Ascending aorta (tissue), 2 donors: ENCODE results near the gene ELMO1. TPM values are rescaled to one million over a fixed set of nuclear protein-coding genes. Genes with fewer than 3 reads are reported as not detected.

Source experiments
- DNase-seq, 2 donors: peaks; one replicate each; pipeline ENCODE4 v3.0.0-alpha.2; 2019; ENCODE audit warnings: low spot score in 2 of 2
- H3K27ac ChIP-seq, 2 donors: fragments of 200-600 bp; sonication (generic); one replicate each; pipeline ENCODE4 v1.5.1; 2016 to 2017; ENCODE audit warnings: mild to moderate bottlenecking in 1 of 2
- H3K27me3 ChIP-seq: fragments of 200-600 bp; sonication (generic); one replicate; pipeline ENCODE4 v1.5.1; 2017
- H3K36me3 ChIP-seq, 2 donors: fragments of 200-600 bp; sonication (generic); one replicate each; pipeline ENCODE4 v1.5.1; 2016
- H3K4me1 ChIP-seq, 2 donors: fragments of 200-600 bp; sonication (generic); one replicate each; pipeline ENCODE4 v1.5.1; 2016 to 2017; ENCODE audit warnings: mild to moderate bottlenecking in 1 of 2
- H3K4me3 ChIP-seq, 2 donors: fragments of 200-600 bp; sonication (generic); one replicate each; pipeline ENCODE4 v1.5.1; 2016 to 2017; ENCODE audit warnings: mild to moderate bottlenecking in 1 of 2
- H3K9me3 ChIP-seq, 2 donors: fragments of 200-600 bp; sonication (generic); one replicate each; pipeline ENCODE4 v1.5.1; 2016
- CTCF ChIP-seq, 3 experiments: fragments of 200-600 bp in 2 of 3; fragments of 450-650 bp in 1 of 3; sonication (generic) in 2 of 3; IDR thresholded peaks; one replicate each; pipeline ENCODE4 v1.5.1; 2016 to 2019; ENCODE audit warnings: antibody characterized with exemption in 3 of 3, mild to moderate bottlenecking in 1 of 3, moderate library complexity in 1 of 3
- intact Hi-C: fragments of 100-400 bp; cut with DNase I; formaldehyde crosslinking; loops from one replicate; pipeline ENCODE4 v1.15.1; 2023
- total RNA-seq: library from RNA; depleted of rRNA; stranded (reverse); fragments of >200 nt; gene quantifications from one replicate; pipeline ENCODE4 v1.1.0, GENCODE V29; 2016

ELMO1 gene
- total RNA-seq, 1 donor from 2014 or later, result 40.8 TPM

- Histone ChIP-seq H3K9me3 (no peaks in the 10 kb centered on the region), H3K27ac (no peak overlapping the region), H3K4me1 (no peaks in the 10 kb centered on the region), H3K36me3 (no peaks in the 10 kb centered on the region), H3K4me3 (no peak overlapping the region), H3K27me3 (no peaks in the 10 kb centered on the region)
- no peak for TF ChIP-seq CTCF (IDR thresholded peaks at IDR 0.05)
- DNase-seq, result no peak
- intact Hi-C loops, result no loop called here
Observed at GRCh38 chr7:37112218-37112617, 336.4 kb downstream of the ELMO1 start.

GRCh38 chr7:37111459-37111858, 337.2 kb downstream of the ELMO1 start:
- Histone ChIP-seq H3K4me1 (no peaks in the 10 kb centered on the region), H3K27ac (no peak overlapping the region), H3K4me3 (no peak overlapping the region), H3K9me3 (no peaks in the 10 kb centered on the region), H3K36me3 (no peaks in the 10 kb centered on the region), H3K27me3 (no peaks in the 10 kb centered on the region)
- no peak for TF ChIP-seq CTCF (IDR thresholded peaks at IDR 0.05)
- no peak for DNase-seq
- intact Hi-C loops, result no loop called here

- H3K4me1 ChIP-seq, result no peaks in the 10 kb centered on the region
- H3K9me3 ChIP-seq, result no peaks in the 10 kb centered on the region
- no peak overlapping the region for H3K27ac ChIP-seq
- TF ChIP-seq CTCF (IDR thresholded peaks at IDR 0.05), result no peak
- no peaks in the 10 kb centered on the region for H3K36me3 ChIP-seq
- H3K27me3 ChIP-seq, result no peaks in the 10 kb centered on the region
- H3K4me3 ChIP-seq, result no peak overlapping the region
- DNase-seq, result no peak
- intact Hi-C loops, result no loop called here
Observed at GRCh38 chr7:37110660-37111424, 337.8 kb downstream of the ELMO1 start.

- Histone ChIP-seq H3K4me3 (no peak overlapping the region), H3K4me1 (no peaks in the 10 kb centered on the region), H3K27ac (no peak overlapping the region), H3K36me3 (no peaks in the 10 kb centered on the region), H3K27me3 (no peaks in the 10 kb centered on the region), H3K9me3 (no peaks in the 10 kb centered on the region)
- TF ChIP-seq CTCF (IDR thresholded peaks at IDR 0.05), result no peak
- intact Hi-C loops, result no loop called here
- DNase-seq, result no peak
Observed at GRCh38 chr7:37109843-37110242, 338.8 kb downstream of the ELMO1 start.

GRCh38 chr7:37109016-37109683, 339.5 kb downstream of the ELMO1 start:
- DNase-seq, result no peak
- TF ChIP-seq CTCF (IDR thresholded peaks at IDR 0.05), result no peak
- Histone ChIP-seq H3K4me1 (no peaks in the 10 kb centered on the region), H3K27me3 (no peaks in the 10 kb centered on the region), H3K4me3 (no peak overlapping the region), H3K27ac (no peak overlapping the region), H3K9me3 (no peaks in the 10 kb centered on the region), H3K36me3 (no peaks in the 10 kb centered on the region)
- intact Hi-C loops, result no loop called here
